Skeletal muscle tissue (tissue), 4 donors: ENCODE data around the gene AGFG2. TPM values are rescaled to one million over a fixed set of nuclear protein-coding genes. Genes with fewer than 3 reads are reported as not detected.
"Not testable (repeated sequence)": the region's sequence is repeated elsewhere in the genome, so short reads cannot be mapped to it uniquely, and the experiment has no call there.

Experiments
- H3K27ac ChIP-seq: one replicate; pipeline ENCODE4 v1.7.0; 2013; ENCODE audit warnings: mild to moderate bottlenecking, low read depth, low read length, inconsistent platforms
- H3K27me3 ChIP-seq, 3 donors: one replicate each; pipeline ENCODE4 v1.7.0; 2013; ENCODE audit warnings: low read length in 3 of 3; ENCODE audit not compliant: control insufficient read depth in 3 of 3, insufficient read depth in 3 of 3
- H3K36me3 ChIP-seq, 3 donors: one replicate each; pipeline ENCODE4 v1.7.0; 2013; ENCODE audit warnings: low read length in 3 of 3; ENCODE audit not compliant: control insufficient read depth in 3 of 3, insufficient read depth in 3 of 3
- H3K4me1 ChIP-seq, 3 donors: one replicate each; pipeline ENCODE4 v1.7.0; 2013; ENCODE audit warnings: low read length in 3 of 3, mild to moderate bottlenecking in 3 of 3; ENCODE audit not compliant: control insufficient read depth in 3 of 3, insufficient read depth in 3 of 3
- H3K4me3 ChIP-seq, 3 donors: one replicate each; pipeline ENCODE4 v1.7.0; 2013; ENCODE audit warnings: low read length in 3 of 3
- H3K9ac ChIP-seq, 3 donors: one replicate each; pipeline ENCODE4 v1.7.0; 2013; ENCODE audit warnings: low read length in 3 of 3, mild to moderate bottlenecking in 3 of 3, moderate library complexity in 2 of 3, low read depth in 1 of 3
- H3K9me3 ChIP-seq, 3 donors: one replicate each; pipeline ENCODE4 v1.7.0; 2013; ENCODE audit warnings: low read length in 3 of 3; ENCODE audit not compliant: control insufficient read depth in 3 of 3
- total RNA-seq: library from RNA; depleted of rRNA; stranded (reverse); fragments of >200 nt; gene quantifications from one replicate; pipeline ENCODE4 v1.2.3, GENCODE V29; 2014
- donor health status: Osteomylitis.

The AGFG2 gene, protein sequence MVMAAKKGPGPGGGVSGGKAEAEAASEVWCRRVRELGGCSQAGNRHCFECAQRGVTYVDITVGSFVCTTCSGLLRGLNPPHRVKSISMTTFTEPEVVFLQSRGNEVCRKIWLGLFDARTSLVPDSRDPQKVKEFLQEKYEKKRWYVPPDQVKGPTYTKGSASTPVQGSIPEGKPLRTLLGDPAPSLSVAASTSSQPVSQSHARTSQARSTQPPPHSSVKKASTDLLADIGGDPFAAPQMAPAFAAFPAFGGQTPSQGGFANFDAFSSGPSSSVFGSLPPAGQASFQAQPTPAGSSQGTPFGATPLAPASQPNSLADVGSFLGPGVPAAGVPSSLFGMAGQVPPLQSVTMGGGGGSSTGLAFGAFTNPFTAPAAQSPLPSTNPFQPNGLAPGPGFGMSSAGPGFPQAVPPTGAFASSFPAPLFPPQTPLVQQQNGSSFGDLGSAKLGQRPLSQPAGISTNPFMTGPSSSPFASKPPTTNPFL
- 3.1 TPM for total RNA-seq

GRCh38 chr7:100538654-100539435 is at the start of gene AGFG2:
AGFG2 (plus strand) TSS chr7:100539203; CDS start chr7:100539347, 144 bp downstream.
- Histone ChIP-seq H3K36me3 (no peaks in the 10 kb centered on the region), H3K27ac (peak within 1 kb of the TSS; percentile 65), H3K27me3 (no peaks in the 10 kb centered on the region), H3K4me1 (peaks cover 12 to 14% (median 12%) of the 10 kb centered on the region in 3 donors), H3K4me3 (peak within 1 kb of the TSS; percentile 76 to 83 (median 79)), H3K9me3 (no peaks in the 10 kb centered on the region), H3K9ac (peak within 1 kb of the TSS; percentile 51 to 76 (median 68))

GRCh38 chr7:100489824-100490223 is 49.2 kb upstream of the AGFG2 start:
- H3K9ac ChIP-seq, result no peak overlapping the region
- H3K27ac ChIP-seq, result no peak overlapping the region
- H3K27me3 ChIP-seq, result peaks cover 0 to 21% (median 8%) of the 10 kb centered on the region in 3 donors
- H3K4me1 ChIP-seq, result peaks cover 0 to 6% (median 2%) of the 10 kb centered on the region in 3 donors
- H3K36me3 ChIP-seq, result no peaks in the 10 kb centered on the region
- no peaks in the 10 kb centered on the region for H3K9me3 ChIP-seq
- no peak overlapping the region for H3K4me3 ChIP-seq

DNA sequence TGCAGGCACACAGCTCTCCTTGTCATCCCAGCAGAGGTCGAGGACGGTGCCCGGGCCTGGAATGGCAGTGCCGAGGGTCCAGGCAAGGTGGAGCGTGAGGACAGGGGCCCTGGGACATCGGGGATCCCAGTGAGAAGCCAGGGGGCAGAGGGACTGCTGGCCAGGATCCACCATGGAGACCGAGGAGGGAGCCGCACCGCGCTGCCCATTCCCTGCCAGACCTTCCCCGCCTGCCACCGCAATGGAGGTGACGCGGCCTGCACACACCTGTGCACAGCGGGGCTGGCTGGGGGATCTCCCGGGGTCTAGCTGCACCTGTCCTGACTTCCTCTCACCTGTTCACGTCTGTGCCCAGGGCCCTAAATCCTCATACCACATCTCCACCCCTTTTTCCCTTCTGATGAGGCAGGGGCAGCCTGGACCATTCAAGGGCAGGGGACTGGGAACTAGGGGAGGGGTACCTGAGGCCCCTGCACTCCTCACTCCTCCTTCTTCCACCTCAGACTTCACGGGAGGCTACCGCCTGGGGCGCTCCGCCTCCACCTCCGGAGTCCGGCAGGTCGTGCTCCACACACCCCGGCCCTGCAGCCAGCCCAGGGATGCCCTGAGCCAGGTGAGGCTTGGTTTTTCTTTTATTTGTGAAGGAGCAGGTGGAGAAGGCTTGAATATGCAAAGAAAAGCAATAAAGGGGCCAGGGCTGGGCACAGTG is 48.4 kb upstream of the AGFG2 start:
- no peak overlapping the region for H3K27ac ChIP-seq
- no peaks in the 10 kb centered on the region for H3K9me3 ChIP-seq
- H3K4me1 ChIP-seq, result peaks cover 0 to 4% (median 2%) of the 10 kb centered on the region in 3 donors
- H3K9ac ChIP-seq, result no peak overlapping the region
- H3K36me3 ChIP-seq, result no peaks in the 10 kb centered on the region
- H3K4me3 ChIP-seq, result no peak overlapping the region
- peaks cover 0 to 22% (median 8%) of the 10 kb centered on the region in 3 donors for H3K27me3 ChIP-seq

DNA sequence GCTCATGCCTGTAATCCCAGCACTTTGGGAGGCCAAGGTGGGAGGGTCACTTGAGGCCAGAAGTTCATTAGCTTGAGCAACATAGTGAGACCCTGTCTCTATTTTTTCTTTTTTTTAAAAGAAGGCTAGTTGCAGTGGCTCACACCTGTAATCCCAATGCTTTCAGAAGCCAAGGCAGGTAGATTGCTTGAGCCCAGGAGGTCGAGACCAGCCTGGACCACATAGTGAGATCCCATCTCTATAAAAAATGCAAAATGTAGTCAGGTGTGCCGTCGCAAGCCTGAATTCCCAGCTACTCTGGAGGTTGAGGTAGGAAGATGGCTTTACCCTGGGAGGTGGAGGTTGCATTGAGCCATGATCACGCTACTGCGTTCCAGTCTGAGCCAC is 47.8 kb upstream of the AGFG2 start:
- Histone ChIP-seq H3K27ac (no peak overlapping the region), H3K27me3 (peaks cover 0 to 22% (median 8%) of the 10 kb centered on the region in 3 donors), H3K36me3 (no peaks in the 10 kb centered on the region), H3K9ac (no peak overlapping the region), H3K4me1 (peaks cover 0 to 4% (median 2%) of the 10 kb centered on the region in 3 donors), H3K9me3 (no peaks in the 10 kb centered on the region), H3K4me3 (no peak overlapping the region)

DNA sequence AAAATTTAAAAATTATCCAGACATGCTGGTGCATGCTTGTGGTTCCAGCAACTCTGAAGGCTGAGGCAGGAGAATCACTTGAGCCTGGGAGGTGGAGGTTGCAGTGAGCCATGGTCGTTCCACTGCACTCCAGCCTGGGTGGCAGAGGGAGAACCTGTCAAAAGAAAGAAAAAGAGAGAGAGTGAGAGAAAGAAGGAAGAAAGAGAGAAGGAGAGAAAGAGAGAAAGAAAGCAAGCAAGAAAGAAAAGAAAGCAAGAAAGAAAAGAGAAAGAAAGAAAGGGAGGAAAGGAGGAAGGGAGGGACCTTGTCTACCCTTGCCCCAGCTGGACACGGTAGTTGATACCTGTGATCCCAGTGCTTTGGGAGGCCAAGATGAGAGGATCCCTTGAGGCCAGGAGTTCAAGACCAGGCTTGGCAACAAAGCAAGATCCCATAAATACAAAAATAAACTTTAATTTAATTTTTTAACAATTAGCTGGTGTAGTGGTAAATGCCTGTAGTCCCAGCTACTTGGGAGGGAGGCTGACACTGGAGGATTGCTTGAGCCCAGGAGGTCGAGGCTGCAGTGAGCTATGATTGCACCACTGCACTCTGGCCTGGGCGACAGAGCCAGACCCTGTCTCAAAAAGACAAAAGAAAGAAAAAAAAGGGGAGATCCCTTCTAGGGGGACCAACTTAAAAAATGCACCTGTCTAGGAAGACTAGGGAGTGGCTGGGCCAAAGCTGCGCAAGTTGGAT is 46.1 kb upstream of the AGFG2 start:
- Histone ChIP-seq H3K36me3 (no peaks in the 10 kb centered on the region), H3K9ac (no peak overlapping the region), H3K9me3 (no peaks in the 10 kb centered on the region), H3K27me3 (peaks cover 0 to 22% (median 8%) of the 10 kb centered on the region in 3 donors), H3K27ac (no peak overlapping the region), H3K4me3 (no peak overlapping the region), H3K4me1 (peaks cover 0 to 4% (median 2%) of the 10 kb centered on the region in 3 donors)

DNA sequence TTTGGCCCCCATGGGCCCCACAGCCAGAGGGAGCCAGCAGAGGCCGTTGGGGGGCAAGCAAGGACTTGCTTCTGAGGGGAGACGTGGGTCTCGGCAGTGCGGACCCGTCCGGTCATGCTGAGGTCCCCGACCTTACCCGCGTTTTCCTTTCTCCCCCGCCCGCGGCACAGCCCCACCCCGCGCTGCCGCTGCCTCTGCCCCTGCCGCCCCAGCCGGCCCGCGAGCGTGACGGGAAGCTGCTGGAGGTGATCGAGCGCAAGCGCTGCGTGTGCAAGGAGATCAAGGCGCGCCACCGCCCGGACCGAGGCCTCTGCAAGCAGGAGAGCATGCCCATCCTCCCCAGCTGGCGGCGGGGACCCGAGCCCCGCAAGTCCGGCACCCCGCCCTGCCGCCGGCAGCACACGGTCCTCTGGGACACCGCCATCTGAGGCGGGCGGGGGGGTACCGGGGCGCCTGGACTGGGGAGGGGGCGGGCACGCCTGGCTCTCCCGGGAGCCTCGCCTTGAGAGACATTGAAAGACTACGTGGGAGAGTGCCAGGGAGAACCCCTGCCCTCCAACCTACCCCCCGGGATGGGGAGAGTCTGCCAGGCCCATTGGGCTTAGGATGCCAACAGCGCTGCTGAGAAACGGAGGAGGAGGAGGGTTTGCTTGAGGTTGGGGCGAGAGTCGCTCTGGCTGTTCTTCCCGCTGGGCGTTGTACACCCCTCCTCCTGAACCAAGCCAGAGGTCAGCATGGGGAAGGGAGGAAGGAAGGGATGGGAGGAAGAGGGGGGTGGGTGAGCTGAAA is 45.3 kb upstream of the AGFG2 start:
- no peak overlapping the region for H3K27ac ChIP-seq
- H3K9ac ChIP-seq, result no peak overlapping the region
- H3K4me1 ChIP-seq, result peaks cover 0 to 4% (median 2%) of the 10 kb centered on the region in 3 donors
- no peak overlapping the region for H3K4me3 ChIP-seq
- no peaks in the 10 kb centered on the region for H3K9me3 ChIP-seq
- peaks cover 0 to 22% (median 8%) of the 10 kb centered on the region in 3 donors for H3K27me3 ChIP-seq
- H3K36me3 ChIP-seq, result no peaks in the 10 kb centered on the region

DNA sequence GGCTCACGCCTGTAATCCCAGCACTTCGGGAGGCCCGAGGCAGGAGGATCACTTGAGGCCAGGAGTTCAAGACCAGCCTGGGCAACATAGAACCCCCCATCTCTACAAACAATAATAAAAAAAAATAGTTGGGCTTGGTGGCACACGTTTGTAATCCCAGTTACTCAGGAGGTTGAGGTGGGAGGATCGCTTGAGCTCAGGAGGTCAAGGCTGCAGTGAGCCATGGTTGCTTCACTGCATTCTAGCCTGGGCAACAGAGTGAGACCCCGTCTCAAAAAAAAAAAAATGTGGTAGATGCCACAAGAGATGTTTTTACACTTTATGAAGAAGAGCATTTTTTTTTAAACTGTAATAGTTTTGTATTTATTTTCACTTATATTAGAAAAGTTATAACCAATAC is 42.5 kb upstream of the AGFG2 start:
- Histone ChIP-seq H3K4me1 (peaks cover 0 to 4% (median 2%) of the 10 kb centered on the region in 3 donors), H3K9ac (no peak overlapping the region), H3K36me3 (no peaks in the 10 kb centered on the region), H3K4me3 (no peak overlapping the region), H3K27ac (no peak overlapping the region), H3K9me3 (no peaks in the 10 kb centered on the region), H3K27me3 (peaks cover 0 to 15% (median 8%) of the 10 kb centered on the region in 3 donors)

DNA sequence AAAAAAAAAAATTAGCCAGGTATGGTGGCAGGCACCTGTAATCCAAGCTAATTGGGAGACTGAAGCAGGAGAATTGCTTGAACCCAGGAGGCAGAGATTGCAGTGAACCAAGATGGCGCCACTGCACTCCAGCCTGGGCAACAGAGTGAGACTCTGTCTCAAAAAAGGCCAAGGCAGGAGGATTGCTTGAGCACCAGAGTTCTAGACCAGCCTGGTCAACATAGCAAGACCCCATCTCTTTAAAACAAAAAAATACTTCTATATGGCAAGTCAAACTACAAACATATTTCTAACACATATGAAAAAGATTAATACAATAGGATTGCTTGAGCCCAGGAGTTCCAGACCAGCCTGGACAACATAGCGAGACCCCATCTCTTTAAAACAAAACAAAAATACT is 38.3 kb upstream of the AGFG2 start:
- not testable (repeated sequence) for H3K4me1 ChIP-seq, H3K27me3 ChIP-seq, H3K27ac ChIP-seq, H3K9ac ChIP-seq, H3K9me3 ChIP-seq, H3K4me3 ChIP-seq, H3K36me3 ChIP-seq

GRCh38 chr7:100504031-100504430 is 35.0 kb upstream of the AGFG2 start:
- not testable (repeated sequence) for H3K4me1 ChIP-seq, H3K36me3 ChIP-seq, H3K27me3 ChIP-seq, H3K4me3 ChIP-seq, H3K9ac ChIP-seq, H3K27ac ChIP-seq, H3K9me3 ChIP-seq
